IMR-90 (cell line): ENCODE results near the gene MID1. TPM values are rescaled to one million over a fixed set of nuclear protein-coding genes. Genes with fewer than 3 reads are reported as not detected.

Experiments used
- ATAC-seq: fragments of 200-7000 bp; cut with Tn5 transposase; 2 replicates; pipeline ENCODE4 v1.9.1; 2020; ENCODE audit warnings: low read depth, mild to moderate bottlenecking, moderate library complexity
- BruUV-seq: library from RNA; stranded (reverse); fragments of 400-500 nt; replicated peaks from 2 replicates; lab custom pipeline; 2021; lab: Mats Ljungman, UMichigan
- CTCF ChIA-PET: fragments of 300-600 bp; formaldehyde crosslinking; extraction: SDS; loops from one replicate; lab custom pipeline; 2021; ENCODE audit warnings: antibody characterized with exemption; lab: Yijun Ruan, JAX
- POLR2A ChIA-PET: fragments of 300-600 bp; sonication (Branson Sonifier 250); formaldehyde crosslinking; loops from one replicate; lab custom pipeline; 2022; ENCODE audit warnings: antibody characterized with exemption; ENCODE audit not compliant: unreplicated experiment; lab: Charles Lee
- DNase-seq: peaks from one replicate; pipeline ENCODE4 v3.0.0; 2013
- H2AFZ ChIP-seq: replicated peaks from 2 replicates; pipeline ENCODE3; 2013; ENCODE audit warnings: low read length, mild to moderate bottlenecking; ENCODE audit not compliant: poor library complexity
- H2AK5ac ChIP-seq: 2 replicates; pipeline ENCODE4 v1.6.1; 2013; ENCODE audit warnings: low read depth, low read length, inconsistent platforms
- H2AK9ac ChIP-seq: replicated peaks from 2 replicates; pipeline ENCODE3; 2013; ENCODE audit warnings: mild to moderate bottlenecking, low read depth, low read length, moderate library complexity; ENCODE audit not compliant: poor library complexity
- H2BK120ac ChIP-seq: 2 replicates; pipeline ENCODE4 v1.6.1; 2013; ENCODE audit warnings: low read depth, low read length, inconsistent platforms
- H2BK15ac ChIP-seq: 3 replicates; pipeline ENCODE4 v1.6.1; 2013; ENCODE audit warnings: low read depth, low read length, inconsistent platforms
- H2BK20ac ChIP-seq: 2 replicates; pipeline ENCODE4 v1.6.1; 2013; ENCODE audit warnings: low read depth, mild to moderate bottlenecking, inconsistent platforms, low read length, moderate library complexity
- H2BK5ac ChIP-seq: 2 replicates; pipeline ENCODE4 v1.6.1; 2013; ENCODE audit warnings: mild to moderate bottlenecking, low read depth, low read length, inconsistent platforms; ENCODE audit not compliant: poor library complexity, severe bottlenecking
- H3K14ac ChIP-seq: replicated peaks from 2 replicates; pipeline ENCODE4 v1.6.1; 2013; ENCODE audit warnings: low read depth, low read length, inconsistent platforms
- H3K18ac ChIP-seq: 2 replicates; pipeline ENCODE4 v1.6.1; 2013; ENCODE audit warnings: low read depth, low read length, control low read depth
- H3K23ac ChIP-seq: 2 replicates; pipeline ENCODE4 v1.6.1; 2013; ENCODE audit warnings: low read depth, low read length, inconsistent platforms
- H3K27ac ChIP-seq: 2 replicates; pipeline ENCODE4 v1.5.1; 2013; ENCODE audit warnings: mild to moderate bottlenecking, control low read depth, low read length; ENCODE audit not compliant: insufficient read depth
- H3K27me3 ChIP-seq: 2 replicates; pipeline ENCODE4 v1.6.1; 2013; ENCODE audit warnings: low read length; ENCODE audit not compliant: control insufficient read depth, insufficient read depth
- H3K36me3 ChIP-seq: 2 replicates; pipeline ENCODE4 v1.6.1; 2013; ENCODE audit warnings: low read length, mixed read lengths; ENCODE audit not compliant: control insufficient read depth, insufficient read depth
- H3K4ac ChIP-seq: 2 replicates; pipeline ENCODE4 v1.6.1; 2013; ENCODE audit warnings: low read depth, low read length, inconsistent platforms
- H3K4me1 ChIP-seq: 2 replicates; pipeline ENCODE4 v1.6.1; 2013; ENCODE audit warnings: low read length, mixed read lengths; ENCODE audit not compliant: control insufficient read depth, insufficient read depth
- H3K4me2 ChIP-seq: 2 replicates; pipeline ENCODE4 v1.6.1; 2013; ENCODE audit warnings: low read depth, mild to moderate bottlenecking, control low read depth, low read length, moderate library complexity
- H3K4me3 ChIP-seq: 2 replicates; pipeline ENCODE4 v1.5.1; 2013; ENCODE audit warnings: low read depth, mild to moderate bottlenecking, control low read depth, low read length, moderate library complexity; ENCODE audit not compliant: insufficient read depth
- H3K56ac ChIP-seq: 2 replicates; pipeline ENCODE4 v1.6.1; 2013; ENCODE audit warnings: low read length, inconsistent platforms; ENCODE audit not compliant: insufficient read depth; ENCODE audit errors: extremely low read depth
- H3K79me1 ChIP-seq, 2 experiments: 2 replicates each; pipeline ENCODE4 v1.6.1; 2013; ENCODE audit warnings: low read length in 2 of 2, inconsistent platforms in 1 of 2, low read depth in 1 of 2
- H3K9ac ChIP-seq: 2 replicates; pipeline ENCODE4 v1.6.1; 2013; ENCODE audit warnings: low read depth, low read length, control low read depth
- H3K9me1 ChIP-seq: 2 replicates; pipeline ENCODE4 v1.6.1; 2013; ENCODE audit warnings: low read length, inconsistent platforms; ENCODE audit not compliant: insufficient read depth
- H3K9me3 ChIP-seq: 2 replicates; pipeline ENCODE4 v1.6.1; 2013; ENCODE audit warnings: low read length; ENCODE audit not compliant: control insufficient read depth, insufficient read depth
- H4K20me1 ChIP-seq: 2 replicates; pipeline ENCODE4 v1.6.1; 2013; ENCODE audit warnings: low read length, inconsistent platforms; ENCODE audit not compliant: insufficient read depth
- H4K5ac ChIP-seq: 2 replicates; pipeline ENCODE4 v1.6.1; 2013; ENCODE audit warnings: mild to moderate bottlenecking, low read depth, low read length, control low read depth
- H4K8ac ChIP-seq, 2 experiments: 2 replicates each; pipeline ENCODE4 v1.6.1; 2013; ENCODE audit warnings: low read depth in 2 of 2, low read length in 2 of 2, control low read depth in 1 of 2, inconsistent platforms in 1 of 2
- H4K91ac ChIP-seq: 2 replicates; pipeline ENCODE4 v1.6.1; 2013; ENCODE audit warnings: low read depth, low read length, inconsistent platforms; ENCODE audit not compliant: insufficient read depth
- BHLHE40 ChIP-seq: fragments of 150-350 bp; IDR thresholded peaks from 2 replicates; pipeline ENCODE4 v1.6.1; 2016; ENCODE audit warnings: mild to moderate bottlenecking, low read depth, low read length
- FOS ChIP-seq: fragments of 150-350 bp; IDR thresholded peaks from 2 replicates; pipeline ENCODE4 v1.6.1; 2016; ENCODE audit warnings: low read depth, low read length
- MAFK ChIP-seq: IDR thresholded peaks from 2 replicates; pipeline ENCODE4 v1.6.1; 2012; ENCODE audit warnings: low read depth, low read length, improper control_type of control experiment
- MAZ ChIP-seq: IDR thresholded peaks from 2 replicates; pipeline ENCODE4 v1.6.1; 2012; ENCODE audit warnings: low read depth, mild to moderate bottlenecking, low read length, improper control_type of control experiment, moderate library complexity, borderline replicate concordance
- MXI1 ChIP-seq: IDR thresholded peaks from 2 replicates; pipeline ENCODE4 v1.6.1; 2012; ENCODE audit warnings: low read depth, mild to moderate bottlenecking, low read length, moderate library complexity, borderline replicate concordance
- RAD21 ChIP-seq: IDR thresholded peaks from 2 replicates; pipeline ENCODE4 v1.6.1; 2012; ENCODE audit warnings: low read length, improper control_type of control experiment
- WGBS, 2 experiments: methylation state at CpG; one replicate each; pipeline versions ENCODE4 v1.1.5 to v1.1.7; 2013; ENCODE audit warnings: missing lambda C conversion rate in 2 of 2; ENCODE audit not compliant: insufficient read length in 1 of 2; ENCODE audit errors: extremely low coverage in 2 of 2; 5-methylcytosine and 5-hydroxymethylcytosine counted together
- dilution Hi-C: fragments of 300-500 bp; cut with HindIII; formaldehyde crosslinking; loops from one replicate; pipeline ENCODE4 v1.14.3; 2018; ENCODE audit warnings: low sequenced_read_pairs; ENCODE audit not compliant: unreplicated experiment
- in situ Hi-C: fragments of 300-500 bp; cut with MboI; formaldehyde crosslinking; loops from 3 replicates; pipeline ENCODE4 v1.14.3; 2019; ENCODE audit warnings: low sequenced_read_pairs, inconsistent platforms, mixed read lengths
- intact Hi-C: fragments of 100-400 bp; cut with micrococcal nuclease; formaldehyde crosslinking; loops from 2 replicates; pipeline ENCODE4 v1.10.0; 2022
- polyA plus RNA-seq, 3 experiments: library from polyadenylated mRNA; depleted of rRNA; stranded (reverse); fragments of >200 nt; gene quantifications; 2 replicates each; pipeline ENCODE4 v1.2.3, GENCODE V29; 2012; ENCODE audit warnings: low replicate concordance in 1 of 3
- total RNA-seq: library from RNA; depleted of rRNA; stranded (reverse); fragments of >200 nt; gene quantifications from 2 replicates; pipeline ENCODE4 v1.2.3, GENCODE V29; 2012
- TF ChIP-seq, protein P1 (sequence below): fragments of 150-350 bp; IDR thresholded peaks from 2 replicates; pipeline ENCODE4 v1.6.1; 2017; ENCODE audit warnings: mild to moderate bottlenecking, antibody characterized with exemption, low read length, low read depth
- TF ChIP-seq, protein P2 (sequence below): fragments of 150-350 bp; IDR thresholded peaks from 2 replicates; pipeline ENCODE4 v1.6.1; 2016; ENCODE audit warnings: low read depth, mild to moderate bottlenecking, low read length, moderate library complexity, borderline replicate concordance

The MID1 gene
- total and polyA plus RNA-seq, 2 of the 4 experiments (the other 2 are of a cell fraction) = 37.2 to 106 TPM

DNA sequence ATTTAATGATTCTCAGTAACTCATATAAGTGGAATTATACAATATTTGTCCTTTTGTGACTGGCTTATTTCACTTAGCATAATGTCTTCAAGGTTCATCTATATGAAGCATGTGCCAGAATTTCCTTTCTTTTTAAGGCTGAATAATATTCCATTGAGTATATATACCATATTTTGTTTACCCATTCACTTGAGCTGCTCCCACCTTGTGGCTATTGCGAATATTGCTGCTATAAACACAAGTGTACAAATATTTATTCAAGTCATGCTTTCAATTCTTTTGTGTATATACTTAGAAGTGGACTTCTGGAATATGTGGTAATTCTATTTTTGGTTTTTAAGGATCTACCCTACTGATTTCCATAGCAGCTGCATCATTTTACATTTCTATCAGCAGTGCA, 219.1 kb downstream of the MID1 start:
- DNase-seq = peak; percentile 20
- H4K5ac ChIP-seq = no peak overlapping the region
- no peak overlapping the region for H3K4ac ChIP-seq
- H3K4me1 ChIP-seq = peaks cover 4% of the 10 kb centered on the region; the same call in 1 of the 2 replicates
- no peak overlapping the region for H2AK5ac ChIP-seq
- no peaks in the 10 kb centered on the region for H4K20me1 ChIP-seq
- H3K4me3 ChIP-seq = no peak overlapping the region
- H4K91ac ChIP-seq = no peak overlapping the region
- H2BK5ac ChIP-seq = no peak overlapping the region
- H3K23ac ChIP-seq = no peak overlapping the region
- peaks cover 3% of the 10 kb centered on the region; the same call in 1 of the 2 replicates for H3K9me3 ChIP-seq
- intact Hi-C loops = no loop called here
- no peak overlapping the region for H3K14ac ChIP-seq
- H2BK120ac ChIP-seq = no peak overlapping the region
- no peaks in the 10 kb centered on the region for H3K9me1 ChIP-seq
- H2AFZ ChIP-seq = no peak overlapping the region
- ATAC-seq = no peak
- no peaks in the 10 kb centered on the region for H3K36me3 ChIP-seq
- TF ChIP-seq MAZ (no peak), MXI1 (no peak), MAFK (no peak), FOS (no peak), BHLHE40 (no peak), RAD21 (no peak)
- TF ChIP-seq, protein P1, sequence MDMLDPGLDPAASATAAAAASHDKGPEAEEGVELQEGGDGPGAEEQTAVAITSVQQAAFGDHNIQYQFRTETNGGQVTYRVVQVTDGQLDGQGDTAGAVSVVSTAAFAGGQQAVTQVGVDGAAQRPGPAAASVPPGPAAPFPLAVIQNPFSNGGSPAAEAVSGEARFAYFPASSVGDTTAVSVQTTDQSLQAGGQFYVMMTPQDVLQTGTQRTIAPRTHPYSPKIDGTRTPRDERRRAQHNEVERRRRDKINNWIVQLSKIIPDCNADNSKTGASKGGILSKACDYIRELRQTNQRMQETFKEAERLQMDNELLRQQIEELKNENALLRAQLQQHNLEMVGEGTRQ = no peak
- TF ChIP-seq, protein P2, sequence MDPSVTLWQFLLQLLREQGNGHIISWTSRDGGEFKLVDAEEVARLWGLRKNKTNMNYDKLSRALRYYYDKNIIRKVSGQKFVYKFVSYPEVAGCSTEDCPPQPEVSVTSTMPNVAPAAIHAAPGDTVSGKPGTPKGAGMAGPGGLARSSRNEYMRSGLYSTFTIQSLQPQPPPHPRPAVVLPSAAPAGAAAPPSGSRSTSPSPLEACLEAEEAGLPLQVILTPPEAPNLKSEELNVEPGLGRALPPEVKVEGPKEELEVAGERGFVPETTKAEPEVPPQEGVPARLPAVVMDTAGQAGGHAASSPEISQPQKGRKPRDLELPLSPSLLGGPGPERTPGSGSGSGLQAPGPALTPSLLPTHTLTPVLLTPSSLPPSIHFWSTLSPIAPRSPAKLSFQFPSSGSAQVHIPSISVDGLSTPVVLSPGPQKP = no peak
- dilution Hi-C loops = no loop called here
- no peak overlapping the region for H2BK20ac ChIP-seq
- H2AK9ac ChIP-seq = no peak overlapping the region
- in situ Hi-C loops = no loop called here
- BruUV-seq = no TSS peak
- no peak overlapping the region for H3K9ac ChIP-seq
- CTCF ChIA-PET = no interaction called here
- H3K18ac ChIP-seq = no peak overlapping the region
- no peaks in the 10 kb centered on the region for H3K79me1 ChIP-seq
- no peak overlapping the region for H3K56ac ChIP-seq
- no peaks in the 10 kb centered on the region for H3K27me3 ChIP-seq
- no peak overlapping the region for H4K8ac ChIP-seq
- no peak overlapping the region for H3K4me2 ChIP-seq
- POLR2A ChIA-PET = no interaction called here
- no CpG with 5 or more reads among the region's 1 CpG for WGBS, 2 experiments
- H2BK15ac ChIP-seq = no peak overlapping the region
- no peak overlapping the region for H3K27ac ChIP-seq
